Activated CD8-positive, alpha-beta memory T cell treated with anti-CD3 and anti-CD28 coated beads for 48 hours (primary cell): ENCODE data around the gene OTOP1.
"Not testable (repeated sequence)": the region's sequence is repeated elsewhere in the genome, so short reads cannot be mapped to it uniquely, and the experiment has no call there.

Source experiments
- DNase-seq, 3 experiments: peaks; one replicate each; pipeline ENCODE4 v3.0.0-alpha.2; 2020; ENCODE audit warnings: low read depth in 2 of 3, low spot score in 2 of 3

OTOP1 gene

DNA sequence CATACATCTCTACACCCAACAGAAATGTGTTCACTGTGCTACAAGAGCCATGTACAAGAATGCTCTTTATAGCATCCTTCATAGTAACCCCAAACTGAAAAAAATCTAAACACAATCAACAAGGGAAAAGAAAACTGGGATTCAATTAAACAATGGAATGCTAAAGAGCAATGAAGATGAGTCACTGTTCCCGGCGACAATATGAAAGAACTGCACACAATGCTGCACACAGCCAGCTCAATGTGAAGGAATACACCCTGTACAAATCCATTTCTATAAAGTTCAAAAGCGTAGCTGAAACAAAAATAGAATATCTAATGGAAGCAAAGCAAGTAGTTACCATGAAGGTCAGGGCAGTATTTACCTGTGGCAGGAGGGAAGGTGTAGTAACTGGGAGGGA is 12.8 kb upstream of the OTOP1 start:
- DNase-seq = not testable (repeated sequence)

DNA sequence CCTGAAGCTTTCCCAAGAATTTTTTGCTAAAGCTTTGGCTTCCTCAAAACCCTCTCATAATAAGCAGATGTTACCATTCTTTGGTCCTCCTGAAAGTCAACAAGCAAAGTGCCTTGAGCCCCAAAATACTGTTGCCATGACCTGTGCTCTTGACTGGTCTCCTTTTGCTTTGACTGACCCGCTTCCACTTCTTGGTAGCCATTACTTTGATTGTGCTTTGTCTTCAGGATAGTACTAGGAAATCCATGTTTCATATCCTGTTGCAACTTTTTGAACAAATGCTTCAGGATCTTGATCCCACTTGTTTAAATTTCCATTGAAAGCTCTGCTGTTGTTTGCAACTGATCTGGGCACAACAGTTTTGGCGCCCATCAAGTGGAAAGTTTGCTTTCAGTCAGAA is 6.9 kb upstream of the OTOP1 start:
- no peak for DNase-seq

DNA sequence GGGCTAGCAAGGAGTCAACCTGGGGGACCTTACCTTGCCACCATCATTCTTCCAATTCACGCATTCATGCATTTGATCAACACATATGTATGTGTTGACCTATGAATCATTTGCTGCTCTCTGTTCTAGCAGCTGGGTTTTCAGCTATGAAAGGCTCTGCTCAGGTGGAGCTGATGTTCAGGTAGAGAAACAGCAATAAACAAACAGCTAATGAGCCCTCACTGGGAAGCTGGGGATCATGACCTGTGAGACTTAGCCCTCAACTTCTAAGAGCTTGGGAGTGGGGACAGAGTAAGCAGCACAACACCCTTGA is 1.6 kb upstream of the OTOP1 start:
- DNase-seq = no peak

DNA sequence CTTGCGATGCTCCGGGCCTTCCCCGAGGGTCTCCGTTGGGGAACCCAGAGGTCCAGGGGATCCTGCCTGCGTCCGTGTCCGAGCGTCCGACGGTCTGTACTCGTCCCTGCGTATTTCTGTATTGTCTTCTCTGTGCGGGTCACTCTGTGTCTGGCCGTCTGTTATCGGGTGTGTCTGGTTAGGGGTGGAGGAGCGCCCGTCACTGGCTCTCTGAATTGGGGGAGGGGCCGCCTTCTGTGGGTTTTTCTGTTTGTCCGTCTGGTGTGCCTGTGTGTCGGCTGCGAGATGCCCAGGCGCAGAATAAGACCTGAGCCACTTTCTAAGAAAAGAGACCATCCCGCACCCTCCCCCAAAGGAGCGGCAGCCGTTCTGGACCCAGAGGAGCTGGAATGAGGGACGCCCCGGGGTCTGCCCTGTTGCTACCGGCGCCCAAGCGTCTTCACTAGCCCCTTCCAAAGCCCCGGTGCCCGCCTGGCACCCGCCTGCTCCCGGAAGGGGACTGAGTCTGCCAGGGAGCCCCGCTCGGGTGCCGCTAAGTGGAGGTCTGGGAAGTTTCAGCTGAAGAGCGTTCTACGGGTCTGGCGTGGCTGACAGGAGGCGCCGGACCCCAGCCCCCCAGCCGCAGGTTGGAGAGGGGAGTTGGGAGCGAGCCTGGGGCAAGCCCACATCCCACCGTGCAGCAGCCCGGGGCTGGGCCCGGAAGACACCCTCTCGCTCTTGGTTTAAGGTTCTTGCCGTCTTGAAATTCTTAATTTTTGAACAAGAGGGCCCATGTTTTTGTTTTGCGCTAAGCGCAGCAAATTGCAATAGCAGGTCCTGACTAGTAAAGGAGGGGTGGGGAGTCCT is 1.0 kb upstream of the OTOP1 start:
- DNase-seq = no peak

DNA sequence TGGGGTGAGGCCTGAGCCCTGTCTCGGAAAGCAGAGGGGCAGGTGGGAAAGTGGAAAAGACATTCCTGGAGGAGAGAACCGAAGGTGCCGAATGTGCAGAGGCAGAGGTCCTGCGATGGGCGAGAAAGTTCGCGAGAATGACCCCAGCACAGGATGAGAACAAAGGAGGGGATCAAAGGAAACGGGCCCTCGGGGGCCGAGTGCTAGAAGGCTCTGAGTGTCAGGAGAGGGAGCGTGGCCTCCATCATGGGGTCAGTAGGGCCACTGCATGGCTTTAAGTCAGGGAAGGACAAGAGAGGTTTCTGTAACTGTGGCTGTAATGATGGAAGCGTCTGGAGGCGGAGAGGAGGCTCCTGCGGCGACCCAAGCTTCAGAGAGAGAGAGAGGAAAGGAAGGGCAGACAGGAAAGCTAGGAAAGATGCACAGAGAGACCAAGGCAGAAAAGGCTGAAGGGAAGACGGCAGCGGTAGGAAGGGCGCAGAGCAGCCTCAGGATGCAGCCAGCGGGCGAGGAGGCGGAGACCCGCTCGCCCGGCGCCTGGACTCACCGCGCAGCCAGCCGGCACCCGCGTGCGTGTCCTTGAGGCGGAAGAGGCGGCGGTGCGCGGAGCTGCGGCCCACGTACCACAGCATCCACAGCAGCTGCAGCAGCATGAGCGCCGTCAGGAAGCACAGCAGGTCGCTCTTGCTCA is 669 bp downstream of the OTOP1 start:
- DNase-seq = no peak

DNA sequence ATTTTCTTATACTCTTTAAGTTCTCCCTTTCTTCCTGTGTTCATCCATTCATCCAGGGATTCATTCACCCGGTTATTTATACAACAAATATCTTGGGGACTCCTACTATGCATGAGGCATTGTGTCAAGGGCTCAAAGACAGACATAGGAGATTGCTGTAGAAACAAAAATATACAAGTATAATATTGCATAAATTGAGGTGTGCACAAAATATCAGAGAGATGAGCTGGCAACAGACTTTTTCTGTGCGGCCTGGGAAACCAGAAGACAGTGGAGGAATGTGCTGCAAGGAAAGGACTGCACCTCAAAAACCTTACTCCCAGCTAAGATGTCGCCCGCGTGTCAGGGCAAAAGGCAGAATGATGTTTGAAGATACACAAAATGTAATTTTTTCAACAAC is 9.6 kb downstream of the OTOP1 start:
- DNase-seq = no peak

DNA sequence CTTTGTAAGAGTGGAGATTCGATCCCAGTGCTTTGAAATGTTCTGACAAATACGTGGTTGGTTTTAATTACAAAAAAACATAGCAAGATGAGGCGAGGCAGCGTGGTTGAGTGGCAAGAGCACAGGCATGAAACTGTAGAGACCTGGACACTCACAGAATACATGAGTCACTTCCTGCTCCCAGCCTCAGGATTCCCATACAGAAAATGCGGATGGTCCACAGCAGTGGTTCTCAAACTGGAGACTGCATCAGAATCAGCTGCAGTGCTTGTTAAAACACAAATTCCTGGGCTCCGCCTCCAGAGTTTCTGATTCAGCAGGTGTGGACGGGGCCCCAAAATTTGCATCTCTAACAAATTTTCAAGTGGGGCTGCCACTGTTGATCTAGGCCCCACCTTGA is 10.1 kb downstream of the OTOP1 start:
- DNase-seq = no peak

DNA sequence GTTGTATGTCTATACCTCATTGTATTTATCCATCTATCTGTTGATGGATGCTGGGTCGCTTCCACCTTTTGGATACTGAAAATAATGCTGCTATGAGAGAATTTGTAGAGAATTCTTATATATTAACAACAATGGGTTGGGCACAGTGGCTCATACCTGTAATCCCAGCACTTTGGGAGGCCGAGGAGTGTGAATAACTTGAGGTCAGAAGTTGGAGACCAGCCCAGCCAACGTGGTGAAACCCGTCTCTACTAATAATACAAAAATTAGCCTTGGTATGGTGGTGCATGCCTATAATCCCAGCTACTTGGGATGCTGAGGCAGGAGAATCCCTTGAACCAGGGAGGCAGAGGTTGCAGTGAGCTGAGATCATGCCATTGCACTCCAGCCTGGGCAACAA is 13.1 kb downstream of the OTOP1 start:
- not testable (repeated sequence) for DNase-seq

DNA sequence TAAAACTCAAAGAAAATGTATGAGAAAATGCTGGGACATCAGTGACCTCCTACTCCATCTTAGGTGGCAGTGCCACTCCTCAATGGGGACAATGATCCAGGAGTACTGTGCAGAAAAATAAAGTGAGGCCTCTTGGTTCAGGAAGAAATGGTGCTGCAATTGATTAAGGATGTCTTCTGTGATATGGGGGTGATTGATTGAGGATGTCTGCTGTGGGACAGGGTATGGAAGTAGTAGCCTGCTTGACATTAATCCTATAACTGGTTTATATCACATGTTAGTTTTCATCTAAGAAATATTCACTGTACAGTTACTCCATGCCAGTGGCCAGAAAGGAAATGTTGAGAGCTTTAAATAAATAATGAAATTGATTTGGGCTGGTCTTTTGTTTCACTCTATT is 20.5 kb downstream of the OTOP1 start:
- DNase-seq = no peak

DNA sequence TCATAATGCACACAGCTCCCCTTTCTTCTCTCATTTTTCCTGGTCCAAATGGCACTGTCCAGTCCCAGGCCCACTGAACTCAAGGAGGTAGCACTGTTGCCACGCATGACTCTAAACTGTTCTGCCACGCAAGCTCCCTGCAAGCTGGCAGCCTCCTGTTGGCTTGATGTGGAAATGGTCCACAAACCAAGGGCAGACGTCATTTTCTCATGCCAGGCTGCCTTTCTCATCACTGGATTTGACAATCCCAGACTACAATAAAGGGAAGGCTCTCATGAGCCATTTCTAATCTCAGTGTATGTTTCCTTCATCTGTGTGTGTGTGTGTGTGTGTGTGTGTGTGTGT is 22.4 kb downstream of the OTOP1 start:
- DNase-seq = no peak

DNA sequence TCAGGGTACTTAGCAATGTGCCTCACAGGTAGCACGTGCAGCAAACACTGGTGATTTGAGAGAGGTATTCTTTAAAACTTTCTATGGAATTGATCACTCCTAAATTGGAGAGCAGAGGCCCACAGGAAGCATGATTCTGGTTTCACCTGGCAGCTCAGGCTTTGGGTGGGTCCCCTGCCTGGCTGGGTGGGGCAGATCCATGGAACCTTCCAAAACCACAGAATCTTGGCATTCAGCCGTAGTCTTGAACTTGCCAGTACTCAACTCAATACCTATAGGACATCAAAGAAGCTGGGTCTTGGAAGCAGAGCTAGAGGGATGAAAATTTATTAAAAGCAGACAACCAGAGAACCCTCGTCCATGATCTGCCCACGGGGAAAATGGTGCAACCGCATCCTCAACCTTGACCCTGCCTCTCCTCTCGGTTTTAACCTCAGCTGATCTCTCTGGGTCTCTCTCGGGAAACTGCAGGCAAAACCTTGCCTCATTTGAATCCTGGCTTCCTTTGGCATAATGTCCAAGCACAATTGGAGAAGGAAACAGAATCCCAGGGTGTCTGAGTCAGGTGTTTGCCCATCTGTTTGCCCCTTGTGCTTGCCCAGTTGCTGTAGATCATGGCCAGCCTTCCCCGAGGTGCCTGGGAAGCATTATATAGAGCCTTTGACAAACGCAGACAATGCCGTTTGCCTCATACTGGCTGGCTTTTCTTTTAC is 22.9 kb downstream of the OTOP1 start:
- DNase-seq = no peak

DNA sequence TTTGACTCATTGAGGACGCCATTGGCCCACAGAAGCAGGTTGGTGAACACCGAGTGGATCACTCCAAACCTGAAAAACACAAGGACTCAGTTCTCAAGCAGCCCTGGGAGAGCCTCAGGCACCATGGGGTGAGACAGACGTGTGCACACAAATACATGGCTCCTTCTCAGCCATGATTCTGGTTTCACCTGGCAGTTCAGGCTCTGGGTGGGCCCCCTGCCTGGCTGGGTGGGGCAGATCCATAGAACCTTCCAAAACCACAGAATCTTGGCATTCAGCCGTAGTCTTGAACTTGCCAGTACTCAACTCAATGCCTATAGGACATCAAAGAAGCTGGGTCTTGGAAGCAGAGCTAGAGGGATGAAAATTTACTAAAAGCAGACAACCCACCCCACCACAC is 24.2 kb downstream of the OTOP1 start:
- no peak for DNase-seq

DNA sequence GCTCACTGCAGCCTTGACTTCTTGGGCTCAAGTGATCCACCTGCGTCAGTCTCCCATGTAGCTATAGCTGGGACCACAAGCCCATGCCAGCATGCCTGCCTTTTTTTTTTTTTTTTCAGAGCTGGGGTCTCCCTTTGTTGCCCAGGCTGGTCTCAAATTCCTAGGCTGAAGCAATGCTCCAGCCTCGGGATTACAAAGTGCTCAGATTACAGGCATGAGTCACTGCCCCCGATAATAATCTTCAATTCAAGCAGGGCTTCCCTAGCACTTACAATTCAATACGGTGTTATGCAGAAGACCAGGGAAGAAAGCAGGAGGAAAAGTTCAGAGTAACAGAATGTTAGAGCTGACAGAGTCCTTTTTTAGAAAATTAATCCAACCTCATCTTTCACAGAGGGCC is 26.1 kb downstream of the OTOP1 start:
- DNase-seq = no peak

DNA sequence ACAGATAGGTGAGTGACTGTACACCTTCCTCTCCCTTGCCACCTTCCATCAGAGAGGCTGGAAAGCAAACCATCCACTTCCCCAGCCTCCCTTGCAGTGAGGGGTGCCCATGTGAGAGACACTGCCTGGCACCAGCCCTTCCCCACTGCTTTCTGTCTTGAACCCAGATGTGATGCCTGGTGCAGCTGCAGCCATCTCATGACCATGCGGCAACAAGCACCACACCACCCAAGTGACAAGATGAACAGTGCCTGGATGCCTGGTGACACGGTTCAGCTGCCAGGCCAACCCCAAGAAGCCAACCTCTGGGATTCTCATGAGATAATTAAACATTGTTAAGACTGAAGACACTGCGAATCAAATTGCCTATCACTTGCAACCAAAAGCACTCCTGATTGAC is 31.4 kb downstream of the OTOP1 start:
- DNase-seq = no peak

DNA sequence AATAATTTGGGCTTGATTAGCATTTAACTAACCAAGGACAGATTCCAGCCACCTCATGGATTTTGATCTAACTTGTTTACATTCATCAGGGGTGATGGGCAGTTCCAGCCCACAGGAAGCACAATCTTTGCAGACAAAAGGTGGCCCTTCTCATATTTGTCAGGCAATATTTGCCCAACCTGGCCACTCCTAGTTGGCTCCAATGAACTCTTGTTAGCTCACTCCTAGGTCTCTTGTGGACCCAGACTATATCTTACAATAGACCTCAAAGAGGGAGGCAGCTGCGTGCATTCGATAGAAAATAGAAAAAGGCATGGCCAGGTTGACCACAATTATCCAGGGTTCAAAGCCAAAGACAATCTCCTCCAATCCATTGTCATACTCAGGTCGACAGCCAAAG is 38.2 kb downstream of the OTOP1 start:
- not testable (repeated sequence) for DNase-seq

DNA sequence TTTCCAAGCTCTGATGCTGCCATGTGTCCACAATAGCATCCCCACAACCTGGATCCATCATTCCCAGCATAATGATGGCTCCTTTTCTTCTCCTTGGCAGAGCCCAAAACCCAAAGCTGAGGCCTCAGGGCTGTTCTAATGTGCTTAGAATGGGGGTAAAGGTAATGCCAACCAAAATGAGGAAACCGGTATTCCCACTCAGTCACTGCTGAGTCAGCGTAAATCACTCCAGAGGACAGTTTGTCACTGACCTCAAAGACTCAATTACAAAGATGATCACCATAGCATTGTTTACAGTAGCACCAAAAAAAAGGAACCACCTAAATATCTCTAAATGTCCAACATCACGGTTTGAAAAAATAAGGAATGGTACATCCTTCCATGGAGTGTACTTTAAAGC is 41.2 kb downstream of the OTOP1 start:
- DNase-seq = no peak

DNA sequence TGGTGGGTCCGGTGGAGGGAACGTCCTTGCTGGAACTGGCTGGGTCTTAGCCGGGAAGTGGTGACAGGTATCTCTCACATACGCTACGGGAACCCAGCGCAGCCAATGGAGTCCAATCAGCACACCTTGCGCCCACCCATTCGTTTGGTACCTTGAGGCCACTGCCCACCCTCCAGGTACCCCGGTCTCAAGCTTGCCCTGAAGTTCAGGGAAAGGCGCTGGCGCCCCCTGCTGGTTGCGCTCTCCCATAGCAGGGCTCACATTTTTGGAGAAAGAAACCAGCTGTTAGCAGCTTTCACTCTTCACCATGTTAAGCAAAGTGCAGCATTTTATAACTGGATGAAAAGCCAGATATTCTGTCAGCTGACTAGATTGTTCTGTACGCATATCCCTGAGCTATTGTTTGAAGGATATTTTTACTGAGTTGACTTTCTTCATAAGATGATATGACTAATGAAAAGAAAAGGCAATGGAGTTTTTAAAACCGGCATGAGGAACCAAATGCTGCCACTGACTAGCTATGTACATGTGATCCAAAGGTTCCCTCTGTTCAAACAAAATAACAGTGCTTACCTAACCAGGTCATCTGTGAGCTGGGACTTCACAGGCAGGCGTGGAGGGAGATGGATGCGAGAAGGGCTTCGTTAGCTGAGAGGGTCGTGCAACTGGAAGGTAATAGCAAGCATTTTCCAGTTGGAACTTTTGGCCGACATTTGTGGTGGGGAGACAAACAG is 43.7 kb downstream of the OTOP1 start:
- DNase-seq = no peak

DNA sequence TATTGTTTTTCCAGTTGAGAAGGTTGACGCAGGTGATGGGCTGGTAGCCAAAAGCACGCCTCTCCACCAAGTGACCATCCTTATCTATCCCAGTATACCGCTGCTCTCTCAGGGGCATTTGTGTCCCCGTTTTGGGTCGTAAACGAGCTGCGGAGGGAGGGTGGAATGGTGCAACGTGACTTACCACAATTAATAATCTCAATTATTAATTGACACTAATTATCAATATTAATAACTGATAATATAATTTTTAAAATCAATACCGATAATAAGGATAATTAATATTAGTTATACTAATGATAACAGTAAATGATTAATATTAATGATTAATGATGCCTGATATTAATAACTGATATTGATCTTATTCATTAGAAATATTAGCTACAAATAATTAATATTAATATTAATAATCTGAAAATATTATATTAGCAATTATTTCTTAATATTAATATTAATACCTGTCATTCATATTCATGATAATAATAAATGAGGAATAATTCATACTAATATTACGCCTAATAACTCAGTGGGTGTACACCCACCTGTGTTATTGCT is 56.1 kb downstream of the OTOP1 start:
- no peak for DNase-seq

DNA sequence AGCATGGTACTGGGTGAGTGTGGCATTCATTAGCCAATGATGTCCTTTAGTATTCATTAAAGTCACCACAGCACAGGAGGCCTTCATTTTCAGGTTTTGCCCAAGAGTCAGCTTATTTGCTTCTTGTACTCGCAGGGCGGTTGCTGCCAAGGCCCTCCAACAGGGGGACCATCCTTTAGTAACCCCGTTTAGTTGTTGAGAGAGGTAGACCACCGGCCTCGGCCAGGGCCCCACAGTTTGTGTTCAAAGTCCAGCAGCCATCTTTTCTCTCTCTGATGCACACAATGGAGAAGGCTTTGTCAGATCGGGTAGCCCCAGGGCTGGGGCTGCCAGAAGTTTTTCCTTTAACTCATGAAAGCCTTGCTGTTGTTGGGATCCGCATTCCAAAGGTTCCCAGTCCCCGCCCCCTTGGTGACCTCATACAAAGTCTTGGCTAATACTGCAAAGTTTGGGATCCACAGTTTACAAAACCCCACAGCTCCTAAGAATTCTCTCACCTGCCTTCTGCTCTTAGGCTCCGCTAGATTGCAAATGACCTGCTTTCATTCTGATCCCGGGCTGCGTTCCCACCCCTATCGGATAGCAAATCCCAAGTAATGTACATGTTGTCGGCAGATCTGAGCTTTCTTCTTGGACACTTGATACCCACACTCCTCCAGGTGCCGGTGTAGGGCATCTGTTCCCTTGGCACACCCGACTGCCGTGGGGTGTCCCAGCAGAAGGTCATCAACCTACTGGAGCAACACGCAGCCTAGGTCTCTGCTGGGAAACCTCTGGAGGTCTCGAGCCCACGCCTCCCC is 58.5 kb downstream of the OTOP1 start:
- DNase-seq = not testable (repeated sequence)

DNA sequence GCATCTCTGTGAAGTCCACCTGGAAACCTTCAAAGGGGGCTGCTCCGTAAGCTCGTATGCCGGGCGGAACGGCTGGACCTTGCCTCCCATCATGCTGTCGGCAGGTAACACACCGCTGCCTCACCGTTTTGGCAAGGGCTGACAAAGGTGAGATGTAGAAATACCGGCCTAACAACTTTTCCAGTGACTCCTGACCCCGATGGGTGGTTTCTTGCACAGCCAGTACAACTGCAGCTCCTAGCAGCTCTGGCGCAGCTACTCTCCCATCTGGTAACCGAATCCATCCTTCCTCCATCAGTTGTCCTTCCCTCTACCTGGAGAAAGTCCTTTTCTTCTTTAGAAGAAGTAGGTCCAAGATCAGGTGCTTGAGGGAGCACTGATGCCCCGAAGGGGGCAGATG is 59.7 kb downstream of the OTOP1 start:
- DNase-seq = not testable (repeated sequence)
